Astrocyte of the spinal cord (primary cell): ENCODE data around the gene TMC5.

Experiments used
- DNase-seq: peaks from one replicate; pipeline ENCODE4 v3.0.0; 2011; ENCODE audit warnings: low read depth, low spot score
- H3K4me3 ChIP-seq: 2 replicates; pipeline ENCODE4 v1.5.1; 2011; ENCODE audit warnings: low read depth, mild to moderate bottlenecking, low read length, moderate library complexity
- CTCF ChIP-seq: IDR thresholded peaks from 2 replicates; pipeline ENCODE4 v1.5.1; 2012; ENCODE audit warnings: low read depth, mild to moderate bottlenecking, low read length, inconsistent platforms
- in situ Hi-C: cut with HindIII; loops from 2 replicates; pipeline ENCODE4 v1.10.0; 2017; ENCODE audit warnings: low sequenced_read_pairs

TMC5 gene

DNA sequence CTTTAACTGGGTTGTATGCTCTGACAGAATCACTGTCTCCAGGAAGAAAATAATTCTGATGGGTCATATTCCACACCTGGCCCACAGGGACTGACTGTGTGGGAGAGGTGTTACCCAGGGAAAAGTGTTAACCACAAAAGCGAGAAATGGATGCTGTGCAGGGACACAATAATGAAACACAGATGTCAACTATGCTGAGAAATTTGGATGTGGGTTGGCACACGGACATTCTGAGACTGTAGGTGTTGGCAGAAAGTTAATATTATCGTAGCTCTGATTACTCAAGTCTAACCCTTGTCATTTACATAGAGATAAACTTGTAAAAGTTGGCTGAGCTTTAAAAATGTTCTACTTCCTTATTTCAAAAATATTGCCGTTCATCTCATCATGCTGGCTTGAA, 19.6 kb downstream of the TMC5 start:
- in situ Hi-C loops = no loop called here
- no peak overlapping the region for H3K4me3 ChIP-seq
- DNase-seq = no peak
- TF ChIP-seq CTCF = no peak

DNA sequence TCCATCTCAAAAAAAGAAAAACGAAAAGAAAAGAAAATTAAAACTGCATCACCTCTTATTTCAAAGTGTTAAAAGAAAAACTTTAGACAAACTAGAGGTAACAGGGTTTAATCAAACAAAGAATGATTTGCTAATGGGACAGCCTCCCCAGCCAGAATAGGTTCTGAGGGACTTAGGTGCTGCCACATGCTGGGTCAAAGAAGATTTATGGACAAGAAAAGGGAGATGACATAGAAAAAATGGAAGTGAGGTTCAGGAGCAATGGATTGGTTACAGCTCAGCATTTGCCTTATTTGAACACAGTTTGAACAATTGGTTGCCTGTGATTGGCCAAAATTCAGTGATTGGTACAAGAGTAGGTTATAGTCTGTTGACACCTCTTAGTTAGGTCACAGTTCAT, 21.1 kb downstream of the TMC5 start:
- H3K4me3 ChIP-seq = no peak overlapping the region
- TF ChIP-seq CTCF = no peak
- in situ Hi-C loops = no loop called here
- no peak for DNase-seq

GRCh38 chr16:19439483-19439882, 21.8 kb downstream of the TMC5 start:
- no peak for TF ChIP-seq CTCF
- DNase-seq = no peak
- in situ Hi-C loops = no loop called here

DNA sequence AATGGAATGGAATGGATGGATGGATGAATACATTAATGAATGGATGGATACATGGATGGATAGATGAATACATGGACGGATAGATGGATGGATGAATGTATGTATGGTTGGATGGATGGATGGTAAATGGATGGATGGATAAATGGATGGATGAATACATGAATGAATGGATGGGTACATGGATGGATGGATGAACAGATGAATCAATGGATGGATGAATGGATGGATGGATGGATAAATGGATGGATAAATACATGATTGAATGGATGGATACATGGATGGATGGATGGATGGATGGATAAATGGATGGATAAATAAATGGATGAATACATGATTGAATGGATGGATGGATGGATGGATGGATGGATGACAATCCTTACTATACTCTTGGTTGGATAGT, 26.0 kb downstream of the TMC5 start:
- in situ Hi-C loops = no loop called here
- DNase-seq = no peak

More at GRCh38 chr16:19439483-19439882, 21.8 kb downstream of the TMC5 start:
- H3K4me3 ChIP-seq = no peak overlapping the region

DNA sequence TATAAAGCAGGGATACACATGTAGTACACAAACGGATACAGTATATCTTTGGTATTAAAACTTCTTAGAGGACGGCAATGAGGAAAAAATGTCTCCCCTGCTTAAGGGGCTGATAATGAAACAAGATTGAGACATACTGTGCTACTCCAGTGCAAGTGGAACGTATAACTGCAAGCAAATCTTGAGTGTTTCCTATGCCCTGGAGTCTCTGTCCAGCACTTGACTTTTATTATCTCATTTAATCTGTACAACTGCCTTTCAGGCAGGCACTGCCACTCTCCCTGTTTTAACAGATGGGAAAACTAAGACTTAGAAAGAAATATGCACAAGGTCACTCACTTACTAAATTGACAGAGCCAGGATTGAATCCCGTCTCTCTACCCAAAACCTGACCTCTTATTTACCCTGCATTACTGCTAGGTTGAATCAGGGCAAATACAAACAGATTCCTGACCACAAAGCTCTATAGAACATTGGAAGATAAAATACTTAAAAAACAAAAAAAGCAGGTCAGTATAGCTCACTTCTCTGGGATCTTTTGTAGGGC, 28.7 kb downstream of the TMC5 start:
- in situ Hi-C loops = no loop called here
- H3K4me3 ChIP-seq = no peak overlapping the region

More for the DNA sequence above, 26.0 kb downstream of the TMC5 start:
- no peak overlapping the region for H3K4me3 ChIP-seq
- no peak for TF ChIP-seq CTCF

GRCh38 chr16:19446886-19447285, 29.2 kb downstream of the TMC5 start:
- no peak for DNase-seq
- in situ Hi-C loops = no loop called here

More for the DNA sequence above, 28.7 kb downstream of the TMC5 start:
- DNase-seq = no peak
- TF ChIP-seq CTCF = no peak

More at GRCh38 chr16:19446886-19447285, 29.2 kb downstream of the TMC5 start:
- H3K4me3 ChIP-seq = no peak overlapping the region
- TF ChIP-seq CTCF = no peak
